Lung (tissue), 12 donors: Measurements from ENCODE around the gene EXOC3L4. TPM values are rescaled to one million over a fixed set of nuclear protein-coding genes. Genes with fewer than 3 reads are reported as not detected.
A peak's percentile ranks its signal among the peaks of the same experiment; 100 is the strongest.

Experiments used
- ATAC-seq: fragments of 200-7000 bp; cut with Tn5 transposase; one replicate; pipeline ENCODE4 v1.9.1; 2020; ENCODE audit warnings: moderate number of reproducible peaks; ENCODE audit not compliant: insufficient read depth, low FRiP score
- DNase-seq, 3 donors: peaks; one replicate each; pipeline ENCODE4 v3.0.0-alpha.2; 2013 to 2017
- H3K27ac ChIP-seq, 2 donors: one replicate each; pipeline ENCODE4 v1.5.1; 2013; ENCODE audit warnings: mild to moderate bottlenecking in 2 of 2, moderate library complexity in 2 of 2, control low read depth in 1 of 2, inconsistent platforms in 1 of 2, low read depth in 1 of 2, low read length in 1 of 2
- H3K27me3 ChIP-seq, 3 donors: one replicate each; pipeline ENCODE4 v1.5.1; 2013; ENCODE audit warnings: low read length in 2 of 3; ENCODE audit not compliant: control insufficient read depth in 3 of 3, insufficient read depth in 3 of 3
- H3K36me3 ChIP-seq, 4 donors: one replicate each; pipeline ENCODE4 v1.5.1; 2013; ENCODE audit warnings: low read length in 4 of 4, mild to moderate bottlenecking in 1 of 4, moderate library complexity in 1 of 4; ENCODE audit not compliant: control insufficient read depth in 4 of 4, insufficient read depth in 4 of 4
- H3K4me1 ChIP-seq, 5 donors: one replicate each; pipeline ENCODE4 v1.5.1; 2013; ENCODE audit warnings: low read length in 5 of 5, mild to moderate bottlenecking in 2 of 5, moderate library complexity in 1 of 5; ENCODE audit not compliant: control insufficient read depth in 5 of 5, insufficient read depth in 5 of 5
- H3K4me3 ChIP-seq: one replicate; pipeline ENCODE4 v1.5.1; 2013; ENCODE audit warnings: mild to moderate bottlenecking, control low read depth, moderate library complexity
- H3K9ac ChIP-seq, 2 donors: one replicate each; pipeline ENCODE4 v1.5.1; 2013; ENCODE audit warnings: low read length in 2 of 2, control low read depth in 1 of 2; ENCODE audit not compliant: insufficient read depth in 1 of 2
- H3K9me3 ChIP-seq, 4 donors: one replicate each; pipeline ENCODE4 v1.5.1; 2013; ENCODE audit warnings: low read length in 3 of 4, mild to moderate bottlenecking in 1 of 4, moderate library complexity in 1 of 4; ENCODE audit not compliant: control insufficient read depth in 4 of 4, insufficient read depth in 3 of 4
- WGBS, 2 donors: extraction: QIAGEN DNeasy Blood & Tissue Kit; methylation state at CpG; one replicate each; pipeline ENCODE4 v1.1.7; 2013; 5-methylcytosine and 5-hydroxymethylcytosine counted together
- polyA plus RNA-seq, 2 donors: library from polyadenylated mRNA; stranded (reverse); fragments of 200-250 nt; gene quantifications; one replicate each; pipeline ENCODE4 v1.2.1, GENCODE V29; 2013
- total RNA-seq, 2 donors: library from RNA; depleted of rRNA in 1 of 2; stranded (reverse); fragments of >200 nt in 1 of 2; gene quantifications; one replicate each; pipeline ENCODE4 v1.2.1, GENCODE V29; 2014 to 2021
- TF ChIP-seq, protein P1 (sequence below): IDR thresholded peaks from 2 replicates; pipeline ENCODE4 v1.5.1; 2012; ENCODE audit warnings: mild to moderate bottlenecking; ENCODE audit errors: control extremely low read depth, extremely low read depth
- donor health status: control.
- donor health status: control.
- donor health status: Bipolar disorder and iron deficiency.
- donor health status: healthy.
- donor health status: DM: yes; HTN: yes; CAD: no.

The EXOC3L4 gene
- total and polyA plus RNA-seq, 4 donors, result 3.0 to 4.6 (median 3.8) TPM

DNA sequence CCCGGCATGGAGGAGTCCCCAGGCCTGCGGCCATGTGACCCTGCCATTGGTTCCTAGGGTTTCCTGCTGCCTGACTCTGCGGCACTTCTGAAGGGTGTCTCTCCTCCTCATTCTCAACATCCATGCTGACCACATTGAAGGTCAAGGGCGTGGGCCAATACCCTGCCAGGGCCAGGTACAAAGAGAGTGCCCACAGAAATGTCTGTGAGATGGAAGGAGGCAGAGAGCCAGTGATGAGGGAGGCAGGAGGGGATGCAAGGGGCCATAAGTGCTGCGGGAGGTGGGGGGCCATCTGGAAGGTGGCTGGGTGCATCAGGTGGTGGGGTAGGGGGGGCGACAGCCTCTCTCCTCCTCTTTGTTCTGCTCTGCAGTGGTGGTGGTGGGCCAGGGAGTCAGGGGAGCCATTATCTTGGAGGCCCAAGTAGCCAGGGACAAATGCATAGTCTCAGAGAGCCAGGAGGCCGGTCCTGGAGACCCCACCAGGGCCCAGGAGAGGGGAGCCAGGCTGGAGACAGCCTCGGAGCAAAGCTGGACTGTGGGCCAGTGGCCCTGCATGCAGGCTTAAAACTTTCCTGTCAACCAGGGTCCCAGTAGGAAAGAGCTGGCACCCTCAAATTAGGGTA lies 24.2 kb upstream of the EXOC3L4 start:
- no peaks in the 10 kb centered on the region for H3K27me3 ChIP-seq
- no peak overlapping the region for H3K9ac ChIP-seq
- peak overlapping the region in 1 of 2 donors; percentile 66 for H3K27ac ChIP-seq
- ATAC-seq (no peak), DNase-seq (no peak)
- WGBS, 2 donors, result 90 to 96% methylated on average over 8 of the region's 8 CpGs
- TF ChIP-seq, protein P1, sequence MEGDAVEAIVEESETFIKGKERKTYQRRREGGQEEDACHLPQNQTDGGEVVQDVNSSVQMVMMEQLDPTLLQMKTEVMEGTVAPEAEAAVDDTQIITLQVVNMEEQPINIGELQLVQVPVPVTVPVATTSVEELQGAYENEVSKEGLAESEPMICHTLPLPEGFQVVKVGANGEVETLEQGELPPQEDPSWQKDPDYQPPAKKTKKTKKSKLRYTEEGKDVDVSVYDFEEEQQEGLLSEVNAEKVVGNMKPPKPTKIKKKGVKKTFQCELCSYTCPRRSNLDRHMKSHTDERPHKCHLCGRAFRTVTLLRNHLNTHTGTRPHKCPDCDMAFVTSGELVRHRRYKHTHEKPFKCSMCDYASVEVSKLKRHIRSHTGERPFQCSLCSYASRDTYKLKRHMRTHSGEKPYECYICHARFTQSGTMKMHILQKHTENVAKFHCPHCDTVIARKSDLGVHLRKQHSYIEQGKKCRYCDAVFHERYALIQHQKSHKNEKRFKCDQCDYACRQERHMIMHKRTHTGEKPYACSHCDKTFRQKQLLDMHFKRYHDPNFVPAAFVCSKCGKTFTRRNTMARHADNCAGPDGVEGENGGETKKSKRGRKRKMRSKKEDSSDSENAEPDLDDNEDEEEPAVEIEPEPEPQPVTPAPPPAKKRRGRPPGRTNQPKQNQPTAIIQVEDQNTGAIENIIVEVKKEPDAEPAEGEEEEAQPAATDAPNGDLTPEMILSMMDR, result no peak
- peaks cover 0 to 19% (median 5%) of the 10 kb centered on the region in 5 donors for H3K4me1 ChIP-seq
- H3K36me3 ChIP-seq, result no peaks in the 10 kb centered on the region
- H3K4me3 ChIP-seq, result no peak overlapping the region
- H3K9me3 ChIP-seq, result no peaks in the 10 kb centered on the region

DNA sequence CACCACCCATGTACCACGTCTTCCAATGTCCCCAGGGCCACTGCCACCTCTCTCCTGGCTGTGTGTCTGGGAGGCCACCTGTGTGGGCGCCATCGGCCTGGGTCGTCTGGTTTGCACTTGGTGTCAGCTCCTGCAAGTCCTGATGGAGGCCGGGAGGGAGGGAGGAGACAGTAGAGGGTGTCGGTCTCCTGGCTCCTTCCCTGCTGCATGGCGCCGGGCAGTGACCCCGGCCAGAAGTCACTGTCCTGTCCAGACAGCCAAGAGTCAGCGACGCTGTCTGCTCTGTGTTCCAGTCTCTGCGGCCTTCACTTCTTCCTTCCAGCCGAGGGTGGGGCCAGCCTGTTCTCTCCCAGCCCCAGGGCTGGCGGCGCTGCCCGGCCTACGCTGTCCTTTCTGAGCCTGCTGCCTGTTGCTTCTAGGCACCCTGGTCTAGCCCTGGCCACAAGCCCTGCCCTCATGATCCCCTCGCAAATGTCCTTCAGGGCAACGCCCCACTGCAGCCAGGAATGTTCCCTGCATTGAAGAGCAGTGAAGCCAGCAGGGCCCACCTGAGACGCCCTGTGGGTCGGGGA lies 23.5 kb upstream of the EXOC3L4 start:
- TF ChIP-seq, protein P1, result no peak
- Histone ChIP-seq H3K4me1 (peaks cover 0 to 17% (median 7%) of the 10 kb centered on the region in 5 donors), H3K27ac (peak overlapping the region in 1 of 2 donors; percentile 66), H3K36me3 (no peaks in the 10 kb centered on the region), H3K9ac (no peak overlapping the region), H3K9me3 (no peaks in the 10 kb centered on the region), H3K27me3 (no peaks in the 10 kb centered on the region), H3K4me3 (no peak overlapping the region)
- DNase-seq (no peak), ATAC-seq (no peak)
- WGBS, 2 donors, result 76 to 83% methylated on average over 20 to 21 of the region's 21 CpGs

DNA sequence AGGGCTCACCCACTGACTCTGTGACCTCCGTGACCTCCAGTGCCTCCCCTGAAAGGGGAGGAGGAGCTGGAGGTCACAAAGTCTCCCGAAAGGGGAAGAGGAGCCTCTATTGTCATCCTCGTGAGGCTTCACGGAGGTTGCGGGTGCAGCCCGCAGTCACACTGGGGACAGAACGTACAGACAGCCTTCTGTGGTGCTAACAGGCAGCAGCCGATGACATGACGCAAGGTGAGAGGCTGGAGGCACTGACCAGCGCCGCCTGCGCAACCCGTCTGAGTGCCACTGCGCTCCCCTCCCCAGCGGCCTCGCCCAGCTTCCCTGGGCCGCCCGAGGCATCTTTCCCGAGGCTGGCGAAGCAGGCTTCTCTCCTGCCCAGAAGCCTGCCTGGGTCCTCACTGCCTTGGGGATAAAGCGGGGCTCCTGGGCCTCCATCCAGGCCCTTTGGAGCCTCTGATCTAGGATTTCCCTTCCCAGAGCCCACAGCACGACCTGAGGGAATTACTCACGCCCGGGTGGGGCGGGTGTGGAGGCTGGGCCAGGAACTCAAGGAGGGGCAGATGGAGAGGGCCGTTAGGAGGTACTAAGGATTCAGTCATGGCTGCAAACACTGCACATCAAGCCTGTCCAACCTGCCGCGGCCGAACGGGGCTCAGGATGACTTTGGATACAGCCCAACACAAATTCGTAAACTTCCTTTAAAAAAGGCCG lies 22.8 kb upstream of the EXOC3L4 start:
- WGBS, 2 donors, result 70 to 78% methylated on average over 32 of the region's 32 CpGs
- H3K27me3 ChIP-seq, result no peaks in the 10 kb centered on the region
- no peaks in the 10 kb centered on the region for H3K36me3 ChIP-seq
- H3K27ac ChIP-seq, result peak overlapping the region in 1 of 2 donors; percentile 66
- H3K4me1 ChIP-seq, result peaks cover 0 to 17% (median 7%) of the 10 kb centered on the region in 5 donors
- no peak for ATAC-seq
- H3K9ac ChIP-seq, result no peak overlapping the region
- H3K4me3 ChIP-seq, result no peak overlapping the region
- DNase-seq, result no peak
- TF ChIP-seq, protein P1, result no peak
- H3K9me3 ChIP-seq, result no peaks in the 10 kb centered on the region
